HG02970 (cell line): ENCODE measurements around the gene TEX261.
"Not testable (repeated sequence)": the region's sequence is repeated elsewhere in the genome, so short reads cannot be mapped to it uniquely, and the experiment has no call there.

Source experiments
- ATAC-seq: cut with Tn5 transposase; IDR thresholded peaks from one replicate; pipeline ENCODE4 v1.9.1; 2021; ENCODE audit warnings: mild to moderate bottlenecking, moderate library complexity, moderate number of reproducible peaks; ENCODE audit not compliant: unreplicated experiment, low FRiP score

TEX261 gene

DNA sequence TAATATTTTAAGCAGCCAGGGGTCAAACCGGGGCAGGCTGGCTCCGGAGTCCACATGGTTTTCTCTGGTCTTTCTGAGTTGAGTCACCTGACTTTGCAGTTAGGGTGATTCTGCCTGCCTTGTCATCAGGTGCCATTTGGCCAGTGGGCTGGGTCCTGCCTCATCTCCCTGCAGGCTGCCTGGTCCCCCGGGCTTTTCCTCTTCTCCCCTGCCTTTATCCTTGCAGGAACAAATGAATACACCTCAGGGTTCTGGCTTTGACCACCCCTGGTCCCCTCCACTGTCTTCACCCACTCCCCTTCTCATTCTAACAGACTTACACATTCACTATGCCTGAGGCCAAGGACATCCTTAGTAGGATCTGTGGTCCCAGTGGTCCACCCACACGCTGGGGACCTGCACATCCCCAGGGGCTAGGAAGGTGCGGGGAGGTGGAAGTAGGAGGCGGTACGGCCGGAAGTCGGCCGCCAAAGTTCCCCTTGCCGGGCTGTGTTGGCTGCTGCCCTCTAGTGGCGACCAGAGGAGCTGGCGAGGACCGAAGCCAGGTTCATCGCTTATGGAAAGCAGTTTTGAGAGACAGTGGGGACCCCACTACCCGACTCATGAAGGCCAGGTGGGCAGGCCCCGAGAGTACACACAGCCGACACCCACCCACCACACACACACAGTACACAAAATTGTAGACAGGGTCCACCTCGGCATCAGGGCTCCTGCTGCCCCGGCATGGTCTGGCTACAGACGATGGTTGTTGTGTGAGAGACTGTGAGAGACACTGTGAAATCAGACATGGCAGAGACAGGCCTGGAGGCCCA is 6.3 kb upstream of the TEX261 start:
- ATAC-seq, result peak; percentile 65

DNA sequence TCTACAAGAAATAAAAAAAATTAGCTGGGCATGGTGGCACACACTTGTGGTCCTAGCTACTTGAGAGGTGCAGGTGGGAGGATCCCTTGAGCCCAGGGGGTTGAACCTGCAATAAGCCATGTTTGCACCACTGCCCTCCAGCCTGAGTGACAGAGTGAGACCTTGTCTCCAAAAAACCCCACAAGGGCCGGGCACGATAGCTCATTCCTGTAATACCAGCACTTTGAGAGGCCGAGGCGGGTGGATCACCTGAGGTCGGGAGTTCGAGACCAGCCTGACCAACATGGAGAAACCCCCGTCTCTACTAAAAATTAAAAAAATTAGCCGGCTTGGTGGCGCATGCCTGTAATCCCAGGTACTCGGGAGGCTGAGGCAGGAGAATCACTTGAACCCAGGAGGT is 5.3 kb upstream of the TEX261 start:
- ATAC-seq, result not testable (repeated sequence)

DNA sequence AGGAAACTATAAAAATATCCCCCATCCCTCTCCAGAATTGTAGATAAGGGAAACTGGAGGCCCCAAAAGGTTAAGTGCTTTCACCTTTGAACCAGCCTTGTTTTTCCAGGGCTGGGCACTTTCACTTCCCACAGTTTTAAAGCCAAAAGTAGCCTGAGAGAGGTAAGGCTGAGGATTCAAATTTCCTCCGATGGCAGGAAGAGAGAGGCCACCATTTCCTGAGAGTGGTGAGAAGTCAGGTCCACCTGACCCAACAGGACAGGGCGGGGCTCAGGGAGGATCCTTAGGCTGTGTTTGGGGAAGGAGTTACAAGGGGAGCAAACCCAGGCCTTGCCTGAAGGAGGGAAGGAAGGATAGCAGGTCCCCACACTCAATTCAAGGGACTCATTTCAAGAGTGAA is 4.7 kb upstream of the TEX261 start:
- no peak for ATAC-seq

DNA sequence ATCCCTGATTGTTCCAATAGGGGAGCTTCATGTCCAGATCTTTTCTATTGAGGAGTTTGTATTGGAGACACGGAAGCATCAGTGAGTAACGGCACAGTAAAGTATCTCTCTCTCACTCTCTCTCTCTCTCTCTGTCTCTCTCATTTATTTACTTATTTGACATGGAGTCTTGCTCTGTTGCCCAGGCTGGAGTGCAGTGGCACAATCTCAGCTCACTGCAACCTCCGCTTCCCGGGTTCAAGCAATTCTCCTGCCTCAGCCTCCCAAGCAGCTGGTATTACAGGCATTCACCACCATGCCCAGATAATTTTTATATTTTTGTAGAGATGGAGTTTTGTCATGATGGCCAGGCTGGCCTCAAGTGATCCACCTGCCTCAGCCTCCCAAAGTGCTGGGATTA is 4.2 kb upstream of the TEX261 start:
- not testable (repeated sequence) for ATAC-seq

DNA sequence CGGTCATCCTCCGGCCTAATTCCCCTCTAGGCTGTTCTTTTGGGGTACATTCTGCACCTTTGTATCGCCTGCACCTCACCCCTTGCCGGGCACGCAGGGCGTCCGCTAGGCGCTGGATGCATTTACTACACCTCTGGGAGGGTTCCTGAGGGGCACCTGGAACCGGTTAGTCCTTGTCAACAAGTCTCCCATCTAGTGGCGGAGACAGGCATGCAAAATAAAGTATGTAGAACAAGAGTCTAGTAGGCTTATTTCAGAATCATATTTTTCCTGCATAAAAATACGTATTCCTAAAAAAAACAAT is 705 bp upstream of the TEX261 start:
- no peak for ATAC-seq

DNA sequence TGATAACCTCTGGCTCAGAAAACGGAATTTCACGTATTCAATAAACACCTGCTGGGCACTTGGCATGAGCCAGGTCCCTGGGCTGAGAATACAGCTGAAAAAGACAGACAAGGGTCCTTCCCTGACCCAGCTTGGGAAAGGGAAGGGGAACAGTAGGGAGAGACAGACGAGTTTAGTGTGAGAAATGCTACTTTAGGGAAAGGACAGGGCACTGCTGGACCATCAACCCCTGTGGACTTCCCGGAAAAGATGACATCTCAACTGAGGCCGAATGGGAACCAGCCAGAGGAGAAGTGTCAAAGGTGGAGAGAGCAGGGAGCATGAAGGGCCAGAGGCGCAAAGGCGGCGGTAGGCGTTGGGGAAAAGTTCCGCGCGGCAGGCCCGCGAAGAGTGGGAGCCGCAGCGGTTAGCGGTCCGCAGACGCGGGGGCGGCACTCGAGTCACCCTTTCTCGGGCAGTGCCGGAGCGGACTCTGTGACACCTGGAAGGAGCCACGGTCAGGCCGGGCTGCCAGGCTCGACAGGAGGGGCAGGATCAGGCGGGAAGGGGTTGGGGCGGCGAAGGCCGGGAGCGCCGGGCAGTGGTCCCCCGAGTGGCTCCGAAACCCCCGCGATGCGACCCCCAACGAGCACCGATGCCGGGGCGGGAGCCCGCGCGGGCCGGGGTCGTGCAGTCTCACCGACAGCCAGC is 519 bp downstream of the TEX261 start:
- ATAC-seq, result peak; percentile 18

DNA sequence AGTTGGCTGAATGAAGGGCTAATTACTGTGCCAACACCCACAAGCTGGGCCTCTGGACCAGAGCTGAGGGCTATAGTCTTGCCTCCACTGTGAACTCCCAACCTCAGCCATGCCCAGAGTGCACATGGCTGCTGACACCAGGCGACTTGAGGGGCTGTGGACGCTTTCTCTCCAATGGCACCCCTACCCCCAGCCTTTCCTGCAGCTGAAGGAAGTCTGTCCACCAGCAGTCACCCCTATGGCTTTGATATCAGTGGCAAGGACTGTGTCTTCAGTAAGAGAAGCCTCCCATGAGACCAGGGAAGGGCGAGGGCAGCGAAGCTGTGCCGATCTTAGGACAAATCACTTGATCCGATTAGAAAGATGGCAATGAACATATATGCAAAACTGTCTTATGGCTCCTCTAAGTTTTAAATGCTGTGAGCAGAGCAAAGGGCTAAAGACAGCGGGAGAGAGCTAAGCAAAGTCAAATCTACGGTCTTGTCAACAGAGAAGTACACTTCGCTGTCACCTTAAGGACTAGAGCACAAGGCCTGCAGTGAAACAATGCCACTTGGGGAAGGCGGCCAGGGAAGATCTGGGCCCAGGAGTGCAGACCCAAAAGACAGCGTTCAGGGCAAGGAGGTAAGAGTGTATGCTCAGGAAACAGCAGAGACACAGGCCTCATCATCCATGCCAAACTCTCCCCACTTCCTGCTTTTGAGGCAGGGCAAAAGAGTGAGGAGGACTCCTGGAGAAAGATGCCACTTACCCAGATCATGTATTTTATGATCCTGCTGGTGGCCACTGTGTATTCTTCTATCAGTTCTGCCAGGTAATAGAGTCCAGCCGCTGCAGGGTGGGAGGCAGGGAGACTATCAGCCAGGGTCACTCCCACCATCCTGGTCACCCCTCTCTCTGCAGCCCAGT is 1.5 kb downstream of the TEX261 start:
- no peak for ATAC-seq

DNA sequence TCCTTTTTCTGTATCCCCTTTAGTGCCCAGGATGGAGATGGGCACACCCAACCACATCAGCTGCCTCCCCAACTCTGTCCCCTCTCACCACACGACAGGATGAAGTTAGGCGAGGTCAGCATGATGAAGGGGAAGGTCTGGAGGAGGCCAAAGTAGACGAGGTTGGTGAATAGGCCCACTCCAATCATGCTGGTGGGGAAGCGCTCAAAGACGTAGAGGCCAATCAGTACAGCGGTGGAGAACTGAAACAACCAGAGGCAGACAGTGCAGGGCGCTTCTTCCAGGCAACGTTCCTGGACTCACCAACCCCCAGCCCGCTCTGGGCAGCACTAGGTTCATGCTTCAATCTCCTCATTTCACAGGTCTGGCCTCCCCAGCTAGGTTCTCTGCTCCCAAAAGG is 2.9 kb downstream of the TEX261 start:
- ATAC-seq, result no peak

DNA sequence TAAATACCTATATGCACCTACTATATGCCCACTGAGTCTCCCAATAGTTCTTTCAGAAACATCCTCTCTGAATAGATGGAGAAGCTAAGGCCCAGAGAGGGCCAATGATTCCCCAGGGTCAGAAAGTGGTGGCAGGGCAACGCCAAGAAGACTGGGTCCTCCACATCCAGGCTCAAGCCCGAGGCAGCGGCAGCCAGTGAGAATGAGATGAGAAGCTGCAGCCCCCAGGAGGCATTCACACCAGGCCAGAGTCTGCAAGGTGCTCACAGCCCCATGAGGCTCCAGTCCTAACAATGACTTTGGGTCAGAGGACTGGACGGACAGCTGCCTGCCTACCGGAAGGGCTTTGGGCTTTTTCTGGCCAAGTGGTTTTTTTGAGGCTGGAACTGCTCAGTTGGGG is 3.5 kb downstream of the TEX261 start:
- no peak for ATAC-seq

DNA sequence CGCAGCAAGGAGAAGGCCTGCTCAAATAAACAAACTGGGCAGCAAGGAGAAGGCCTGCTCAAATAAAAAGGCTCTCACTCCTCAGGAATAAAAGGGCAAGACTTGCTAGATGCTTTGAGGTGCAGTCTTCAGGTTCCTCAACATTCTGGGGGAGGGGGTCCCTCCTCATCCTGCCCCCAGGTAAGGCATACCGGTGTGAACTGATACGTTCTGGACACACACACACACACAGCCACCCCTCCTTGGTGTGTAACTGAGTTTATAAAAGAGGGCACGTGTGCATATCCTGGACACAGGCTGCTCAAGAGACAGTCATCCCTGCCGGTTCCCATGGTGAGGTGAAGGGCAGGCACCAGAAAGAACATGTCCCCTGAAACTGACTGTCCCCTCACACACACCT is 4.5 kb downstream of the TEX261 start:
- ATAC-seq, result no peak

DNA sequence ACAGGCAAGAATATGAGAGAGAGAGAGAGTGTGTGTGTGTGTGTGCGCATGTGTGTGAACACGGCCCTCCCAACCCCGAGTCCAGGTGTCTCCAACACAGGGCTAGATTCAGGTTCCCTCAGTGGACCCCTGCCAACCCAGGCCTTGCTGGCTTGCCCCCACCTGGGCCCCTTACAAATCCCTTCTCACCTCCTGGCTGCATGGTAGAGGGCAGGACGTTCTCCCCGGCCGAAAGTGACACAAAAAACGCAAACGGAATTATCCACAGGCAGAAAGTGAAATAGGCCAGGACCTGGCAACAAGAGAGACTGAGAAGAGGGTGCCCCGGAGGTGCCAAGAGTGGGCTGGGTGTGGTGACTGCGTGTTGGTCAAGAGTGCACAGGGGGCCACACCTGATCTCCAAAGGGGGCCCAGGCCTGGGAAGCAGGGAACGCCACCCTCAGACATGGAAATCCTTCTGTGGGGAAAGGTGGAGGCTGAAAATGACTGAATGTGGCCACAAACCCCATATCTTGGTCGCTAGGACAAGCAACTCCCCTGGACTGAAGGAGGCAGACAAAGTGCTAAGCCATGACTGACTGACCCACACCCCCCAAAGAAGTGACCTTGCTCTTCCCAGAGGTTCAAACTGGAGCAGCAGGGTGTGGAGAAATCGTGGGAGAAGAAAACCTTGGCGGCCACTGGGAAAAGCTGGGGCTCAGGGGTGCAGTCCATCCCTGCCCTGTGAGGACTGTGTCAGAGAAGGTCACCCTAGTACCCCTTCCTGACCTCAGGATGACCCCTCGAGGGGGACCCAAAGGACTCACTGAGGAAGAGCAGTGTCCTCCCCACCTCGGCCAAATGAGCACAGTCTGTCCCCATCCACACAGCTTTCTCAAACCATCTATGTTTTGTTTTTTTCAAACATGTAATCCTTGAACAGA is 5.7 kb downstream of the TEX261 start:
- no peak for ATAC-seq

DNA sequence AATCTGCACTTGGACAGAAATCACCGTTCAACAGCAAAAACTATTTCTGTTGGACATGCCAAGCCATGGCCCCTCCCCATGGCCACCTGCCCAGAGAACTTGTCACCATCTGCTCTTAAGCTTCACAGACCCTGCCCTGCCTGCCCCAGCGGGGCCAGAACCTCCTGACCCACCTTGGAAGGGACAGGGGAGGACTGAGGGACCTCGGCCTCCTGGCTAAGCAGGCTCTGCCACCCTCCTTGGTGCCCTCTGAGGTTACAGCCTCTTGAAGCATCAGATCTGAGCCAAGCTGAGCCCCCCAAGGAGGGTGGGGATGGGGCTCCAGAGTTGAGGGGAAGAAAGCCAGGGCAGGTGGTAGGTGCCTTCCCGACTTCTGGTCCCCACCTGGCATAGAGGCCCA is 6.5 kb downstream of the TEX261 start:
- no peak for ATAC-seq

DNA sequence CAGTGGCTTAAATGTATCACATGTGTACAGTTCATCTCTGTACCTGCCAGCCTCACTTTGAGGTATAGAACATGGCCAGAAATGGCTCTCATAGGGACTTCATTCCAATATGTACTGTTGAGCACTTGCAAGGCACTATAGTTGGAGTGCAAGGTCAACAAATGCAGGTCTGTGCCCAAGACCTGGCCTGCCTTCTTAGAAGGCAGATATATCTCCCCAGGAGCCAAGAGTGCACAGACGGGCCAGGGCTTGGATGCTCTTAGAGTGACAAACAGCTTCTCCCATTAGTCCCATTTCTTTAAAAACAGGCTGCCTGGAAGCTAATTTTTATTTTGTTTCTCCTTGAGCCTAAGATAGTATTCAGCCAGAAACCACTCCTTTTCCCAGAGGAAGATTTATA is 7.3 kb downstream of the TEX261 start:
- ATAC-seq, result no peak

DNA sequence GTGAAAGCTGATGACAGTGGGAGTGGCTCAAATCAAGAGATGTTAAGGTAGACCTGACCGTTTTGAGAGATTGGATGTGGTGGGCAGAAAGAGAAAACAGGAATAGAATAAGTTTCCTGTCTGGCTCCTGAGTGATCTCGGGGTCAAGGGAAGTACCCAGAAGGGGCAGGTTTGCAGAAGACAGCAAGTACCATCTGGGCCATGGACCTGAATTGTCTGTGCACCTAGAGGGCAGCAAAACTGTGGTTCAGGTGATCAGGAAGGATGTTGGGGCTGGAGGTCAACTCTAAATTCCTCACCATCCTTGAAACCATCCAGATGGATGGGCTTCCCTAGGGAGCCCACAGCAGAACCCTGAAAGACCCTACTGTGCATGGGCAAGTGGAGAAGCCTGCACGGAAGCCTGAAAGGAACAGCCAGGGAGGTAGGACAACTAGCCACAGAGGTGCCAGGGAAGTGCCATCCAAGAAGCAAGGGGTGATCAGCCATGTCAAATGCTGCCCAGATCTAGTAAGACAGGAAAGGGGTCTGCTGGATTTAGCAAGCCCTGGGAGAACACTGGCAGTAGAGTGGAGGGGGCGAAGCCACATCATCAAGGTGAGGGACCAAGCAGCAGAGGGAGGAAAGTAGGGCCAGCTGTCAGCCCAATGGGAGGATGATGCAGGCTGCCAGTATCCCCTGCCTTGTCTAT is 8.0 kb downstream of the TEX261 start:
- no peak for ATAC-seq

DNA sequence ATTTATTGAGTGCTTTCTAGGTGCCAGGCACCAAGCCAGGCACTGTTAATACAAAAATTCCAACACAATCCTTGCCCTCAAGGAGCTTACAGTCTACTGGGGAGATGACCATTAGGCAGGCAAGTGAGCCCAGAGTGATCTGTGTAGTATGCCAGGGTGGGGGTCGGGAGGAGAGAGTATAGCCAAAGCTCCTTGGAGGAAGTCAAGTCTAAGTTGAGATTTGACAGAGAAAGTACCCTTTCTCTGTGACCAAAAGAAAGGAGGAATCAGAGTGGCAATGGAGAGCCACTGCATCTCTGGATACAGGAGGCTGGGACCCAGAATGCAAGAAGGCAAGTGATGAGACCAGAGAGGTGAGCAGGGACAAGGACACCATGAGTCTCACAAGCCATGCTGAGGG is 8.7 kb downstream of the TEX261 start:
- no peak for ATAC-seq

DNA sequence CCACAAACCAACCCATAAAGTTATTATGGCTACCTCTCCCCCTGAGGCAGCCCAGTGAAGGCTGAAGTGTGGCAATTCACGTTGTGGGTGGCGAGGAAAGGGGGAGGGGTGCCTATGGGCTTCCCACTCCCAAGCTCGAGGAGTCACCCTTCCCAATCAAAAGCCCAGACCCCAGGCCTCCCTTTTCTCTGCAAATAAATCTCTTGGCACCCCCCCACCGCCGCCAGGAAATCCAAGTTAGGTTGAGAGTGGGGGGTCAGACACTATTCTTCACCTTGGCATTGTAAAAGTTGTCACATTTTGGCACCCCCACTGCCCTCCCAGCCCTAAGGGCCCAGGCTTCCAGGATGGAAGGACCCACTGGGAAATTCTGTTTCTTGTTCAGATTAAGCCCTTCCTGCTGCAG is 9.4 kb downstream of the TEX261 start:
- ATAC-seq, result no peak

DNA sequence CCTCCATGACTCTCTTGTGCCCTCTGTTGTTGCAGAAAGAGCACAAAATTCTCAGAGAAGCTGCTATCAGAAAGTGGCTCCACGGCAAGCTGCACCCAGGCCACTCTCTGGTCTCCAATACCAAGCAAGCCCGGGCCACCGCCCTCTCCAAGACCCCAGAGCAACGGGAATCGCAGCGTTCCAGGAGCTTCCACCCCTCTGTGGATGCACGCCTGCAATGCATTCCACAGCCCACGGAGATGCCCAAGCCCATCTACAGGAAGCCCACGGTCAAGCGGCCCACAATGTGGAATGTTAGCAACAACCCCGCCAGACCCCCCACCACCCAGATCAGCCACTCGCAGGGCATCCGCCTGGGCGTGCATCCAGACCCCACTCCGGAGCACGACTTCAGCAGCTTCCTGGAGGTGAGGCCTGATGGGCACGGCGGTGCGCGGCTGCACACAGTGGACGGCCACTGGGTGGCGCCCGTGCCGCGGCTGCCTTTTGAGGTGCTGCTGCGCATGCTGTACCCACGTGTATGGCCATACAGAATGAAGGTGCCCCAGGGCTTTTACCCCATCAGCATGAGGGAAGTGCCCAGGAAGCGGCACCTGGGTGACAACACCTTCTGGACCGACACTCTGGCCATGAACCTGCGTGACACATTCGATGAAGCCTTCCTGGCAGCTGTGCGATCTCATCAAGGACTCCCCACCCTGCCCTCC is 9.9 kb downstream of the TEX261 start:
- no peak for ATAC-seq

DNA sequence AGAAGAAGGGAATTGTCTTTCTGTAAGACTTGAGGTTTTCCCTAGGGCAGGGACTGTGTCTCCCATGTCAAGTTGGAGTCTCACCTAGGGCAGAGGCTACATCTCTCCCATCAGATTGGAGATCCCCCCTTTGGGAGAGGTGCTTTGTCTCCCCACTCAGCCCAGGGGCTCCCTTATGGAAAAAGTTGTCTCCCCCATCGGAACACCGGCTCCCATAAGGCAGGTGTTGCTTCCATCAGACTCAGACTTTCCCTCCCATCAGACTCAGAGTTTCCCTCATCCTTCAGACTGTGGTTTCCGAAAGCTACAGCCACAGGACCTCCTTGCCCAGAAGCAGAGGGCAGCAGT is 10.5 kb downstream of the TEX261 start:
- no peak for ATAC-seq
